OCI-M2 (cell line): ENCODE results near the gene RERE.

Experiments
- DNase-seq: peaks from one replicate; lab custom pipeline; 2025; ENCODE audit not compliant: unreplicated experiment; lab: John Stamatoyannopoulos, UW

The RERE gene

DNA sequence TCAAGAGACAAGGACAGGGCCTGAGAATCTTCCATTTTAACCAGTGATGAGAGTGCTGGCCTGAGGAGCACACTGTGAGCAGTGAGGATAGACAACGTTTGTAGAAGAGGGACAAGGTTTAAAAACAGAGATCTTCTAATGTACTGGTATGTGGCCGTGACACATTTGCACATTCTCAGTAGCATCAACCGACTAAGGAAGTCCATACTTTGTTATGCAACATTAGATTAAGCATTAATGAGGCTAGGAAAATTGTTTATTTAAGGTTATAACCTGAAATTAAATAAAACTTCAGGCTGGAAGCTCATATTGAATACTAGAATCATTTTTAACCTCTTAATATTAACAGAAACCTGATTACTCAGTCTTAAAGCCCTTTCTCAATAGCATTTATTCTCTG is 400.6 kb downstream of the RERE start:
- DNase-seq, result no peak

DNA sequence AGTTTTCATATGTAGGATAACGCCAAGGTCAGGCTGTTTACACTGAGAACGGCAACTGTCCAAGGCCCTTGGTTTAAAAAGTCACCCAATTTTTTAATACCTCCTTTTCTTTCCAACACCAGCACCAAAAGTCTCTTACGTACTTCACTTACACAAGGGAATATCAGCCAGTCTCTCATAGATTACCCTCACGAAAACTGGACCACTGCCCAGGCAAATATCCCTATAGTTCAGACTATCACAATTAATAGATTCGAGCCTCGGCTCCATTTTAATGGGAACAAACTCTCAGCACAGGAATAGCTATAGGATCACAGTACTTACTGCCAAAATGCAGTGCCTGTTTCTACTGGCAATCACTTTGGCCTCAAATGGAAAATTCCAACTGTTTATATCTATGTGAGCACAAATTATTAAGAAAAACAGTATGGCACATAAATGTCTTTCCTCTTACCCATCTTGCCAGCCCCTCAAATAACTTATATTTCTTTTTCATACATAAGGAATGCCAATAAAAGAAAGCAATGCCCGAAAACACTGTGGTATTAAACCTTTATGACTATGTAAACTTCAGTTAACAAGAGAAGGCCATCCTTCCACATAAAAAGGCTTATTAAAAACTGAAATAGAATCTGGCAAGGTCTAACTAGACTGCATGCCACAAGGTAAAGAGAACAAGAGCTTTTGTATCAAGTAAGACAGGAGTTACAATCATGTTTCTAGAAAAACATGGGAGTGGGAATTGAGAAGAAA is 401.7 kb downstream of the RERE start:
- DNase-seq, result no peak

DNA sequence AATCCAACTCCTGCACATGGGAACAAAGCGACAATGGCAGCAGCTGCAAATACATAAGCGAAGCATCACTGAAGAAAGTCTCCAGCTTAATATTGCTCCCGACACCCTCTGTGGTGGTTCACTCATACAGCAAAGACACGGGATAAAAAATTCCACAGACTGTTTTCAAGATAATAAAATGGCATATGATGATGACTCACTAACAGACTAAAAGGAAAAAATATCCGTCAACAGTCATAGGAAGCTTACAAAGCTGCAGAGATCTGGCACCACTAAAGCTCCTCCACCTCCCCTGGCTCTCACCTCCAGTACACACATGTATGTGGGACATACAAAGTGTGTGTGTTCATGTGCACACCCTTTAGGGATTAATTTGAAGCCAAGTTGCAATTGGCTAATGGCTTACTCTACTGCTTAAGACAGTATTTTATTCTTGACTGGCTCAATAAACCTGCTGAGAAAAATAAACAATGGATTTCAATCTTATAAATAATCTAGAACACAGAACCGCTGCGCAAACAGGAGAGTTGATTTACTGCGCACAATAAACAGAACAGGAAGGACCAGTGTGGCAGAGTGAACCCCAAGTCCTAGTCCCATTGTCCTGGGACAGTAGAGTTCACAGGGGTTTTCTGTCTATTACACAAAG is 405.1 kb downstream of the RERE start:
- no peak for DNase-seq

DNA sequence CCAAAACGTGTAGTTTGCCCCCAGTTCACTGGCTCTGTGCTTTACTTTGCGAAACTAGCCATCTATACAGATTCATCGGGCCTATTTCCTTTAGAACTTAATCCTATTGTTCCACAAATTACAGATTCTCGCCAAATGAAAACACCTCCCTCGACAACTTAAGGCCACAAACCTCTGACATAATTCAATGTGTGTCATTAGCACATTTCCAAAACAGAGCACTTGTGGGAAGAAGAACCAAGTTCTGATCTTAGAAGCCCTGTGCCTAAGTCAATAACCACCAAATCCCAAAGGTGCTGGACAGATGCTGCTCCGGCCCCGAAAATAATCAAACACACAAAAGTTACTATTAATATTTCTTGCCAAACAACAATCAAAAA is 405.6 kb downstream of the RERE start:
- DNase-seq, result no peak

DNA sequence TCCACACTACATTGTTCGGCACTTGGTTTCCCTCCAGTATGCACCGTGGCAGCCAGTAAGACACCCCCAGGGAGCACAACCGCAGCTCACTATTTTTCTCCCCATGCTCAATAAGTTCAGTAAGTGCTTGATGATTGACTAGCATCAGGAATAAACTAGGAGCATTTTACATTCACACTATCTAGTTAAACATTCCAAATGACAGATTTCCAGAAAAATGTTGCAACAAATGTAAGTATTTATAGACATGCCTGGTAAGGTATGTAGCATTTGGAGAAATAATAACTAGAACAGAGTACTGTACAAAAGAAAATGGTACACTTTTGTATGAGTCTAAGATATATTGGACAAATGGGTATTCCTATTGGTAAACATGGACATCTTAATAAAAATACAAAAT is 406.6 kb downstream of the RERE start:
- DNase-seq, result no peak

DNA sequence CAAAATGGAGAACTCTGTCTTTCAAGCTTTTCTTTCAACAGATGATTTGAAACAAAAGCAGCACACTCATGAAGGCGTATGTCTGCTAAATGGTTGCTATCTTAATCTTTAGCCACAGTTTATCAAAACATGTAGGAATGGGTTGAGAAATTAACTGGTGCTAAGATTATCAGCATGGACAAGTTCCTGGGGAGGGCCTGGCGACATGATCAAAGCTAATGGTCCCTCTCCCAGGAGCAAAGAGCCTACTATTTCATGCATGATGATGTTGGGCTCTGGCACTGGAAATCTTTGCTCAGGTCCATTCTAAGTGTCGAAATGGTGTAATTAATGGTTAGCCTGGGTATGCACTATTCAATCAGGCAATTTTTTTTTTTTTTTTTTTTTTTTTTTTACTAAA is 407.8 kb downstream of the RERE start:
- DNase-seq, result no peak

DNA sequence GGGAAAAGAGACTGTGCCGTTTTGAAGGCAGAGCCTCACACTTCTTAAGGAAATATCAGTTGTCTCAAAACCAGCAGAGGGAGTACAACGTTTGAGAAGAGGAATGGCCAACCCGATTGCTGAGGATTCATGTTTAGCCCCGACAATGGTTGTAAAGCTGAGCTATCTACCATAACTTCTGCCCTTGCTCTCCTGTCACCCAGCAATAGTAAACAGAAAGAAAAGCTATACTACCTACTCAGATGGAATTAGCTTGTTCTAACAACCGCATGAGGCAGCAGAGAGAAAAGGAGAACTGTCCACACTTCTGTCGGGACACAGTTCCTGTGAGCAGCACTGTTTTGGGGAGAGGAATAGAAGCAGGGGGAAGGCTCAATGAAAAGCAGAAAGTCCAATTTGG is 408.3 kb downstream of the RERE start:
- no peak for DNase-seq

DNA sequence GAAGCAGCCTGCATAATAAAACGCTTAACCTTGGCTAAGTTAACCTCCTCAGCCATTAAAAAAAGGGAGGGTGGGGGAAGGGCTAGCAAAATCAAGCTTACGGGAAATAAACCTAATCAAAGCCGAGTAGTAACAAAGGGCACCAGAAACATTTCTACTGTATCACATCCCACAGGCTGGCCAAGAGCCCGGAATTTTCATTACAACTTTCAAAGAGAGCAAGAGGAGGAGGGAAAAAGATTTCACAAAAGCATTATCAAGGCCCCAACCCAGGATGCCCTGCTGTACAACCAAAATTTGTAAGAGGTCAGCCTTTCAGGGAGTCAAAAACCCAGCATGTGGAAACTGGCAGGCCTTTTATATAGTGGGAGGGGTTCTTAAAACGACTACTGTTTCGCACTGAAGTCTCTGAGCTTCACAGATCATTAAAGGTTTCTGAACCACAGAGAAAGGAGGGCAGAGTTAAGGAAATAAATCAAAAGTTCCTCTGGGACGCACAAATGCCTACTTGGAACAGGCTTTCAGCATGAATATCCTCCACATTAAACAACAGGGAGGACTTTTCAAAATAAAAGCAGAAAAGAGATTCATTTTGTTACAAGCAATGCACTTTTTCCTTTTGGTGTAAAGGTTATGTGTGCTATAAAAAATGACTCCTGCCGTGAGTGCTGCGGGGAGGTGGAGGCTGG is 409.1 kb downstream of the RERE start:
- no peak for DNase-seq

DNA sequence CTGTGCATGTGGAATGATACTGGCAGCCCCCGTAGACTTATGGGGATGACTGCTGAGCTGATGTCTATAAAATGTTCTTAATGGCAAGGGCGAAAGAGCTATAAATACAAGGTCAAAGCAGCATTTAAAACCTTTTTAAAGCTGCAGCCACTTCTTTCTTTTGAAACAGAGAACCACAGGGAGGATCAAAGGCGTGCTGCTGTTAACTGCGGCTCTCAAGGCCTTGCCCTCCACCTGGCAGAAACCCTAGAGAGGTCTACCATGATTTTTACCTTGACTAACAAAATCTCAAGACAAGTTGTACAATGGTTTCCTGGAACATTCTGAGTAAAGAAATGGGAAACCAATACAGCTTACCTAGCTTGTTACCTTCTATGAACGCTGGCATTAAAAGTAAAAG is 409.8 kb downstream of the RERE start:
- no peak for DNase-seq

DNA sequence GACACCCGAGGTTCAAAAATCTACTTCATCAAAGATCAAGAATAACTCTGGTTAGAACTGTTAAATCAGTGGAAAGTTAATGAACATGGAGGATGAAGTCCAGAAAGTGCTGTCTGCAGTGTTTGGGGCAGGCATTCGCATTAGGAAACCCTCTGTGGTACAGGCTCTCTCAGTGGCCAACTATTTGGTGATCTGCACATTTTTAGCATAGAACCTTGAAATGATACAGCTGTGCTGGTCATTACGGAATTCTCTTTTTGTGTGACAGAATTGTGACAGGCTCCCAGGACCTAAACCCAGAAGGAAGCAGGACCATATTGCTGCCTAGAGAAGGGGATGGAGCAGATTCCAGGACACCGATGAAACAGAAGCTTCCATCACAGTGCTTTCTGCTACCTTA is 410.5 kb downstream of the RERE start:
- DNase-seq, result no peak

DNA sequence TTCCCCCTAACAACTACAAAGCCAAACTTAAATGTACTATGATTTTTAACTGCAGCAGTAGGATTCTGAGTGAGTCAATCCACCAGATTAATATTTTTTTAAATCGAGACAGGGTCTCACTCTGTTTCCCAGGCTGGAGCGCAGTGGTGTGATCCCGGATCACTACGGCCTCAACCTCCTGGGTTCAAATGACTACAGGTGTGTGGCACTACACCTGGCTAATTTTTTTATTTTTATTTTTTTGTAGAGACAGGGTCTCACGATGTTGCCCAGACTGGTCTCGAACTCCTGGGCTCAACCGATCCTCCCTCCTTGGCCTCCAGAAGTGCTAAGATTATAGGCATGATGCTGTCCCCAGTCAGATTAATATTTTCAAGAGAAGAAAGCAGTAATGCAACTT is 411.4 kb downstream of the RERE start:
- DNase-seq, result no peak

DNA sequence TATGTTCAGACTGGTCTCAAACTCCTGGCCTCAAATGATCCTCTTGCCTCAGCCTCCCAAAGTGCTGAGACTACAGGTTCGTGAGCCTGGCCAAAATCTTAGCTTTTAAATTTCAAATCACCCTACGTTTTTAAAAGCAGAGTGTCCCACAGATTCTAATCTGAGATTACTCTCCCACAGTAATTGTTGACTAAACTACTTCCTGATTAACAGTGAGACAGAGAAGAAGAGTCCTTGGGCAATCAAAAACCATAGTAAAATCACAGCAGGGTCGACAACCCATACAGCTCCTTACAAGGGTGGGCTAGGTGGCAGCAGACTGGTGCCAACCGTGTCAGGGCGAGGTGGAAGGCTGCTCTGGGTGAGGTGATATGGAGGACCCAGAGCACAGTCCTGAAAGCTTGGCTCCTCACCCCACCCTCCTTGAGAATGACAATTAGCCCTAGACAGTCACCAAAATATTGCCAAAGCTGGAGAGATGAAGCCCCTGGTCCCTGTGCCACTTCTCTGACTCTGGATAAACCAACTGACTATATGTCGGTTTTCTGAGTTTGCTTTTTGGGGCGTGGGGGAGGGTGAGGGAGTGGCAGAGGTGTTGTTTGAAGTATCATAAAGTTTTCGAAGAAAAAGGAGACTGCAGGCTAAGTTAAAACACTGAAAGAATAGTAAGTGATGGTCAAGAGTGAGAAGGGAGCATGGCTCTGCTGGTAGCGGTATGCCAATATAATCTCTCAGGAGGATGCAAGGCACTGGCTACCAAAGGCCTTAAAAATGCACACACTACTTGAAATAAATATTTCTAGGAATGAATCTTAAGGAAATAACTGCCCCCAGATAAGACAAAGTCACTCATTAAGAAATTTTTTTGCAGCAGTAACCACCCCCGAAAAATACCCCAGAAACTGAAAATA is 412.7 kb downstream of the RERE start:
- DNase-seq, result no peak

DNA sequence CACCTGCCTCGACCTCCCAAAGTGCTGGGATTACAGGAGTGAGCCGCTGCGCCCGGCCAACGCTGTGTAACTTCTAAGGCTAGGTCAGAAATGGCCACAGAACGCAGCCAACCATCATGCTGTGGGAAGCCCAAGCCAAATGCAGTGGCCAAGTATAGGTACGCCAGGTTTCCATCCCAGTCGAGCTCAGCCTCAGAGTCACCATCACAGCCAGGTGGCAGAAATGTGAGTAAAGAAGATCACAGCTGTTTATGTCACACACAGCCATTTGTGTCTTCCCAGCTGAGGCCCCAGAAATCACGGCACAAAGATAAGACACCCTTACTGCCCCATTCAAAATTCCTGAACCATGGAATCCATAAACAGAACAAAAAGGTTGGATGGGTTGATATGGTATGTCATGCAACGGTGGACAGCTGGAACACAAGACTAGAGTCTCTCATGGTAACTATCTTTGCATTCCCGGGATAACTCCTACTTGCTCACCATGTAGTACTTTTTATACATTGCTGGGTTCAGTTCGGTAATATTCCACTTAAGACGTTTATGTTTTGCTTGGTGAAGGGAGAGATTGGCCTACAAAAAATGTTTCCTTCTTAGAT is 415.2 kb downstream of the RERE start:
- DNase-seq, result no peak

DNA sequence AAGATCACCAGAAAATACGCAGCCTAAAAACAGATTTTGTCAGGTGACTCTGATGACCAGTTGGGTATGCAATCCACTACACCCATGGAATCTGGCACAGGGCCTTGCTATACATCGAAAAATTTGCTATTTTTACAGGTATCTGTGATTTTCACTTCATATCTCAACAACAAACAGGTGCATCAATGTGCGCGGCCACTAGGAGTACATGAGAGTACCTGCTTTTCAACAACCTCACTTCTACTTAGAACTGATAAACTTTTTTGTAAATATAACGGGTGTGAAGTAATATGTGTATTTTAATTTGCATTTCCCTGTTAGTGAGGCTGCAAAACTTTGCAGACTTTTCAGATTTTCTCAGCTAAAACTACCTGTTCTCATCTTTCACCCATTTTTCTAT is 418.8 kb downstream of the RERE start:
- DNase-seq, result no peak

DNA sequence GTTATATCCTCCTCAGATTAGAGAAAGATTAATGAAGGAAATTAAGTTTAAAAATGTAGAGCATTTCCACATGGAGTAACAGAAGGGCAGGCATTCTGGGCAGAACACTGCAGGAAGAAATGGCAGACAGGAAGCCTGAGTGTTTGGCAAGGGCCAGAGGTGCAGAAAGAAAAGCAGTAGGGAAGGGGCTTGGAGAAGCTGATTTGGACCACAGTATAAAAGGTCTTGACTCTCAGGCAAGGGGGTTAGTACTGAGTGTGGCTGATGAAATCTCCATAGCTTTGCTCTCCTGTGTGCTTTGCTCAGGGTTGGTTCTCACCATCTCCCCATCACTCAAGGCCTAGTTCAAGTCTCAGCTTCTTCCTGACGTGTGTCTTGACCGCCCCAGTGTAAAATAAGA is 419.4 kb downstream of the RERE start:
- no peak for DNase-seq

DNA sequence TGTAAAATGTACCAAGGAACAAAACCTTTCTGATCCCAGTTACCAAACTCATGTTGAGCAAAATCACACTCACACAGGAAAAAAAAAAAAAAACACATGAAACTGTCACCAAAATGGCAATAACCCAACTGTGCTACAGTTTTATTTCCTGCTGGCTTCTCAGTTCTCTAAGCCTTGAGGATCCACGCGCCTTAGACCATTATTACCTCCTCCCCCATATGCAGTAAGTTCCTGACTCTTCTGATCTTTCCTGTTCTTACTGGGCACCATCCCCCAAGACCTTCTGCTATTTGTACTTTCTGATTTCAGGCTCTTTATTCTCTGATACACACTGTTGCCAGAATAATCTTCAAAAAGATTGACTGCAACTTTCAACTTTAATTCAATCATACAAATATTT is 419.9 kb downstream of the RERE start:
- no peak for DNase-seq

DNA sequence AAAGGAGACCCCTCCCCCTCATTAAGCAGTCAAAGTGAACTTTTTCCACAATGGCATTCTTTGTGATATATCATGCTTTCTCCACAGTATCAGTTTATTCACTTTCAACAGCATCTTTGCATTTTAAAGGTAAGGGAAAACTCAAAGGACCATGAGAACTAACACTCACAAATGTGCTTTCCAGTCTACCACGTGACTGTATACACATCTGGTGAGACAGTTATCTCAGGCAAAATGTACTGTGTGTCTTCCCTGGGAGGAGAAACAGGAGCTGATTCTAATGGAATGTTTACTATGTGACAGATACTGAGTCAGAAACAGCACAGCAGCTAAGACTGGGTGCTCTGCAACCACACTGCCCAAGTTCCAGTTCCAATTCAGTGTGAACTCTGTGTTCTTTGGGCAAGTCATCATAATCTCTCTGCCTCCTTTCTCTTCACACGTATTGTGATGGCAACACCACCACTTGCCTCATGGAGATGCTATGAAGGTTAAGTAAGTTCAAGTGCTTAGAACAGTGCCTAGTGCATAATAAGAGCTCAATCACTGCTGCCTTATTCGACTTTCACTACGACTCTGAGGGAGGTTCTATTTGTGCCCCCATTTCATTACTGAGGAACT is 420.5 kb downstream of the RERE start:
- no peak for DNase-seq

DNA sequence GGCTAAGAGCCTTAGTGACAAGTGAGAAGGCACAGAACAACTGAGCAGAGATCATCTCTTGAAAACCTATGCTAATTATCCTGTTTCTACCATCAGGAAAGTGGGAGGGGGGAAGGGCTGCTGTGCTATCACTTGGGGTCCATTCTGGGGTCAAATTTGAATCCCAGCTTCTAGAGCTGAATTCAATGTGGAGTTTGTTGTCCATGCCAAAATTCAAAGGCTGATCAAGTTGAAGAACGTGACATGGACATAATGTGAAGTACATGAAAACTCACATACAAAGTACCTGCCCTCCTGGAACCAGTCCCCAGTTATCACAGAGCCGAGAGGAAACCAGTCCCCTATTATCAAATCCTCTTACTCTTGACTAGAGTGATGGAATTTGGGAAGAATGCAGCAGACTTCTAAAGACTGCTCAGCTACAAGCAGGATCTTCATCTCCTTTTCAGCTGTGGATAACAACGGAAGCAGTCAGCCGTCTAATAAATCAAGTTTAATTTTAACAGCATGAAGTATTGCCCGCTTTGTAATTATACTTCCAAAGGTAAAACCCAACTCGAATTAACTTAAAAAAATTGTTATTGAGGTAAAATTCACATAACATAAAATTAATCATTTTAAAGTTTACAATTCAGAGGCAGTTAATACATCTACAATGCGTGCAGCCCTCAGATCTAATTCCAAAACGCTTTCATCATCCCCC is 421.2 kb downstream of the RERE start:
- DNase-seq, result no peak

DNA sequence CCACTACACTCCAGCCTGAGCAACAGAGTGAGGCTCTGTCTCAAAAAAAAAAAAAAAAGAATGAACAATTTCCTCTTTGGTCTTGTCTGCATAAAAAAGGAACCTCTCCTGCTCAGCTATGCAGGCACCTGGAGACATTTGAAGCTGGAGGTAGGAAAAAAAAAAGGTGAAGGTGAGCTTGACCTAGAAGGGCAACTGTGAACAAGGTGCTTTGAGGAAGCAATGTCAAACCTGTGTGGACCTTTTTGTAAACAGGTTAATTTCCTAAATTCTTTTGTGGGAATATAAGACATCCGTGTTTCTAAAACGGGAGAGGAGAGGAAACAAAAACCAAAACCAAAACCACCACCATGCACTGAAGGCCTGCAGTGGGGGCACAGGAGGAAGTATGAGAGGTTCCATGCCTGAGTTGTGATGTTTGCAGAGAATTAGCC is 422.0 kb downstream of the RERE start:
- no peak for DNase-seq
